Endothelial cell (in vitro differentiated cells): ENCODE measurements around the gene MYH2. TPM values are rescaled to one million over a fixed set of nuclear protein-coding genes. Genes with fewer than 3 reads are reported as not detected.

Experiments used
- DNase-seq: peaks from one replicate; pipeline ENCODE4 v3.0.0; 2021; ENCODE audit warnings: low spot score
- H3K27ac Mint-ChIP-seq: one replicate; pipeline ENCODE4 v1.8.0; 2021; ENCODE audit warnings: mixed read lengths, inconsistent platforms; ENCODE audit not compliant: unreplicated experiment
- H3K27me3 Mint-ChIP-seq: one replicate; pipeline ENCODE4 v1.8.0; 2021; ENCODE audit warnings: mild to moderate bottlenecking, moderate library complexity, mixed read lengths, inconsistent platforms; ENCODE audit not compliant: unreplicated experiment
- H3K36me3 Mint-ChIP-seq: one replicate; pipeline ENCODE4 v1.8.0; 2021; ENCODE audit warnings: mild to moderate bottlenecking, low read depth, mixed read lengths, inconsistent platforms; ENCODE audit not compliant: unreplicated experiment
- H3K4me1 Mint-ChIP-seq: one replicate; pipeline ENCODE4 v1.8.0; 2021; ENCODE audit warnings: mild to moderate bottlenecking, mixed read lengths, inconsistent platforms; ENCODE audit not compliant: unreplicated experiment
- H3K4me3 Mint-ChIP-seq: one replicate; pipeline ENCODE4 v1.8.0; 2021; ENCODE audit warnings: mild to moderate bottlenecking, mixed read lengths, inconsistent platforms; ENCODE audit not compliant: unreplicated experiment
- H3K9me3 Mint-ChIP-seq: one replicate; pipeline ENCODE4 v1.8.0; 2021; ENCODE audit warnings: mixed read lengths, inconsistent platforms; ENCODE audit not compliant: unreplicated experiment
- total RNA-seq: library from RNA; stranded (reverse); fragmentation: NEBNext Ultra II Directional; extraction: Animal tissue kit (Norgen Biotek cat#: 25700); gene quantifications from one replicate; pipeline ENCODE4 v1.2.1, GENCODE V29; 2021; ENCODE audit not compliant: unreplicated experiment
- TF ChIP-seq, protein P1 (sequence below): fragments of 200-600 bp; sonication (generic); IDR thresholded peaks from one replicate; pipeline ENCODE4 v1.5.0; 2021; ENCODE audit warnings: antibody characterized with exemption; ENCODE audit not compliant: unreplicated experiment

MYH2 gene
- total RNA-seq, 1 donor from 2014 or later, result 0.69 TPM

- TF ChIP-seq, protein P1, sequence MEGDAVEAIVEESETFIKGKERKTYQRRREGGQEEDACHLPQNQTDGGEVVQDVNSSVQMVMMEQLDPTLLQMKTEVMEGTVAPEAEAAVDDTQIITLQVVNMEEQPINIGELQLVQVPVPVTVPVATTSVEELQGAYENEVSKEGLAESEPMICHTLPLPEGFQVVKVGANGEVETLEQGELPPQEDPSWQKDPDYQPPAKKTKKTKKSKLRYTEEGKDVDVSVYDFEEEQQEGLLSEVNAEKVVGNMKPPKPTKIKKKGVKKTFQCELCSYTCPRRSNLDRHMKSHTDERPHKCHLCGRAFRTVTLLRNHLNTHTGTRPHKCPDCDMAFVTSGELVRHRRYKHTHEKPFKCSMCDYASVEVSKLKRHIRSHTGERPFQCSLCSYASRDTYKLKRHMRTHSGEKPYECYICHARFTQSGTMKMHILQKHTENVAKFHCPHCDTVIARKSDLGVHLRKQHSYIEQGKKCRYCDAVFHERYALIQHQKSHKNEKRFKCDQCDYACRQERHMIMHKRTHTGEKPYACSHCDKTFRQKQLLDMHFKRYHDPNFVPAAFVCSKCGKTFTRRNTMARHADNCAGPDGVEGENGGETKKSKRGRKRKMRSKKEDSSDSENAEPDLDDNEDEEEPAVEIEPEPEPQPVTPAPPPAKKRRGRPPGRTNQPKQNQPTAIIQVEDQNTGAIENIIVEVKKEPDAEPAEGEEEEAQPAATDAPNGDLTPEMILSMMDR, result no peak
- DNase-seq, result no peak
- H3K4me1 Mint-ChIP-seq, result no peaks in the 10 kb centered on the region
- H3K9me3 Mint-ChIP-seq, result no peaks in the 10 kb centered on the region
- no peaks in the 10 kb centered on the region for H3K27me3 Mint-ChIP-seq
- no peak overlapping the region for H3K27ac Mint-ChIP-seq
- H3K4me3 Mint-ChIP-seq, result no peak overlapping the region
- peaks cover 6% of the 10 kb centered on the region for H3K36me3 Mint-ChIP-seq
Measured at GRCh38 chr17:10527419-10527818, 22.0 kb downstream of the MYH2 start.

DNA sequence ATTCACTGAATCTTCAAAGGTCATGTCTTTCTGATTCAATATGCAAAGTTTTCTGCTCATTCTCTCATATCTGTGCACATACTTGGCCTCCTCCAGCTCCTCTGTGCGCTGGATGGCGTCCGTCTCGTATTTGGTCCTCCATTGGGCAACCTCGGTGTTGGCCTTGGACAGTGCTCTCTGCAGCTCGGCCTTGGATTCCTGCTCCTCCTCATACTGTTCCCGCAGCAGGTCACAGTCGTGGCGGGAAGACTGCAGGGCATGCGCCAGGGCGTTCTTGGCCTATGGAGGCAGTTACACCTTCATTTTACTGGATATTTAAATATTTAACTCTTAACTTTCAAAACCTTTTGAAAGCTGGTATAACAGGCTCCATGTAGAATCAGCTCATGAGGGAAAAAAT is 22.9 kb downstream of the MYH2 start:
- no peak for DNase-seq
- Mint-ChIP-seq H3K36me3 (peaks cover 6% of the 10 kb centered on the region), H3K27ac (no peak overlapping the region), H3K4me3 (no peak overlapping the region), H3K9me3 (no peaks in the 10 kb centered on the region), H3K4me1 (no peaks in the 10 kb centered on the region), H3K27me3 (no peaks in the 10 kb centered on the region)
- TF ChIP-seq, protein P1, result no peak

DNA sequence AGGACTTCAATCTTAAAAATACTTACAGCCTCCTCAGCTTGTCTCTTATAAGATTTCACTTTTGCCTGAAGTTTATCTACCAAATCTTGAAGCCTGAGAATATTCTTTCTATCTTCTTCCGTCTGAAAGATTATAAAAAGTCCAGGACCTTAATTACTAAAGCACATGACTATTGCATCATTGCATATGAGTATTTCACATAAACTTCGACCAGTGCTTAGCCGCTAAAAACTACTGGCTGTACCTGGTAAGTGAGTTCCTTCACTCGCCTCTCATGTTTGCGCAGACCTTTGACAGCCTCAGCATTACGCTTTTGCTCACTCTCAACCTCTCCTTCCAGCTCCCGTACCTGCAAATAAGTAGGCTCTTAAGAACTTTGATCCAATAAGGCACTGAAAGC is 26.4 kb downstream of the MYH2 start:
- no peak overlapping the region for H3K27ac Mint-ChIP-seq
- no peaks in the 10 kb centered on the region for H3K9me3 Mint-ChIP-seq
- TF ChIP-seq, protein P1, result no peak
- no peaks in the 10 kb centered on the region for H3K27me3 Mint-ChIP-seq
- DNase-seq, result no peak
- no peaks in the 10 kb centered on the region for H3K4me1 Mint-ChIP-seq
- no peak overlapping the region for H3K4me3 Mint-ChIP-seq
- peaks cover 6% of the 10 kb centered on the region for H3K36me3 Mint-ChIP-seq

- no peak for DNase-seq
- Mint-ChIP-seq H3K9me3 (no peaks in the 10 kb centered on the region), H3K27ac (no peak overlapping the region), H3K27me3 (no peaks in the 10 kb centered on the region), H3K4me3 (no peak overlapping the region), H3K4me1 (no peaks in the 10 kb centered on the region), H3K36me3 (peaks cover 6% of the 10 kb centered on the region)
- TF ChIP-seq, protein P1, result no peak
Measured at GRCh38 chr17:10521949-10522348, 27.5 kb downstream of the MYH2 start.

- Mint-ChIP-seq H3K27me3 (no peaks in the 10 kb centered on the region), H3K27ac (no peak within 1 kb of the TSS), H3K4me3 (no peak within 1 kb of the TSS), H3K9me3 (no peaks in the 10 kb centered on the region), H3K36me3 (peaks cover 3% of the 10 kb centered on the region), H3K4me1 (no peaks in the 10 kb centered on the region)
- TF ChIP-seq, protein P1, result no peak
- no peak for DNase-seq
Measured at GRCh38 chr17:10518271-10519037, 31.0 kb downstream of the MYH2 start, which contains the start of gene MYH1. TSS of gene MYH1 (minus strand) at chr17:10518542. CDS start at chr17:10516642, 1,900 bp downstream.
